K562 (cell line): ENCODE data around the gene WDFY2.

Experiments used
- SNRNP70 ChIP-seq: fragments of 200-400 bp; formaldehyde crosslinking; optimal IDR thresholded peaks from 2 replicates; pipeline ENCODE3; 2017; ENCODE audit warnings: low read depth, low read length
- ZNF324 ChIP-seq: fragments of 250-450 bp; sonication (Bioruptor Pico); IDR thresholded peaks from 2 replicates; pipeline ENCODE4 v1.4.0; 2020; ENCODE audit warnings: mild to moderate bottlenecking
- ZNF778 ChIP-seq: fragments of 450-650 bp; formaldehyde crosslinking; IDR thresholded peaks from 2 replicates; pipeline ENCODE4 v1.4.0; 2020; ENCODE audit warnings: mild to moderate bottlenecking, moderate library complexity

DNA sequence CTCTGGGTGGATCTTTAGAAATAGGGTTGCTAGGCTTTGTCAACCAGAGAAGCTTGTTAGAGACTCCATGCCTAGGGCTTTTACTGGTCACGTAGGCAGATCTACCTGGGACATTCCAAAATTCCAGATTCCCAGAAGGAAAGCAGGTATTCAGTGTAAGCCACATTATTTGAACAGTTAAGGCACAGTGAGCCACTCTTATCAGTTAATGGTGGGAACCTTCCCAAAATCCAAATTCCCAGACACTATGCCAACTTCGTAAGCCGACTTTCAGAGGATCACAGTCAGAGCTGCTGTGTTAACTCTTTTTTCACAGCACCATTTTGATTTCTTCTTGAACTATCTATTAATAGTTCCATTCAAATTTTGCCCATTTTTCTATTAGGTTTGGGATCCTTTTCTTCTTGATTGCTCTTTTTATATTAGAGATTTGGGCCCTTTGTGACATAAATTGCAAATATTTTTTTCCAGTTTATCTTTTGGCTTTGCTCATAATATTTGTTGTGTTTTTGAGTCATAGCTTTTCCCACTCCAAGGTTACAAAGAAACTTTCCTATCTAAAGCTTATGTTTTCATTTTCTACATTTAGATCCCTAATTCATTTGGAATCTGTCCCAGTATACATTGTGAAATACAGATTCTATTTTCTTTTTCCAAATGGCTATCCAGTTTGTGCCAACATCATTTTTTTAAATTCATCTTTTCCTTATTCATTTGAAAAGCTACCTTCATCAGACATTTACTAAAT is 142.4 kb downstream of the WDFY2 start:
- TF ChIP-seq ZNF324 (CRISPR knock-in tag) (no peak), ZNF778 (CRISPR knock-in tag) (no peak), SNRNP70 (no peak)
